ENCODE results near the gene WWP2. TPM values are rescaled to one million over a fixed set of nuclear protein-coding genes. Genes with fewer than 3 reads are reported as not detected.
A peak's percentile ranks its signal among the peaks of the same experiment; 100 is the strongest.

The WWP2 gene
- total RNA-seq, 1 experiment from 2014 or later: 40.2 TPM

DNA sequence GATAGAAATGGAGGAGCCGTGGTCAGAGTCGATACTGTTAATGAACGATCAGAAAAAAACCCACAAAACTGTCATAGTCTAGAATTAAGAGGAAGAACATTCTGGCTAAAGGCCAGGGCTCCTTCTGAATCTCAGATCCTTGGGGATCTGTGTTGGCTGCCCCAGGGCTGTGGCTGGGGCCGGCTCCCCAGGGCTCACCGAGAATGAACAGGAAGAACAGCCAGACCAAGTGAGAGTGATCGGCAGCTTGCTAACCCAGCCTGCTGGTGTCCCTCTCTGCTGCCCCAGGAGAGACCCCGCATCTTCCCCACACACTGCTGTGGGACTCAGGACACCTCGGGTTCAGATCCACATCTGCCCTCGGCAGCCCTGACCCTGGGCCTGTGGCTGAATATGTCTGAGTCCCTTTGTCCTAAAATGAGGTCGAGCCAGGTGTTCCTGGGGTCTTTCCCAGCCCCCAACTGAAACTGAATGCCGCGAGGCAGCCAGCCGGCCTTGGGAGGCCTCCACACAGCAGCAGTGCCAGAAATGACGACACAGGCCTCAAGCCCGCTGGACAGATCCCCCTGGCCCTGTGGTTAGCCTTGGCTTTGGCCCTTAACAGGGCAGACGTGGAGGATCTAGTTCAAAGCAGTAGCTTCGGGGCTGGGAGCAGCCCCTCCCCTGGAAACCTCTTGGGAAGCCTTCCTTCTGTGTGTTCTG lies 165.1 kb downstream of the WWP2 start:
- no peaks in the 10 kb centered on the region for H3K27me3 ChIP-seq (ENCODE audit: insufficient read depth, low read length)
- Mint-ChIP-seq H3K36me3 (ENCODE audit: insufficient read depth in 1 of 3, low read depth in 3 of 3) (peaks cover 2 to 21% (median 12%) of the 10 kb centered on the region in 3 experiments; a peak in 6 of 7 replicates), H3K9me3 (no peaks in the 10 kb centered on the region), H3K4me1 (peaks cover 22 to 40% of the 10 kb centered on the region in 2 experiments), H3K27me3 (ENCODE audit: low read depth) (no peaks in the 10 kb centered on the region; the same call in 1 of the 2 replicates), H3K27ac (peak overlapping the region; percentile 79 to 95 (median 87)), H3K4me3 (no peak overlapping the region)
- no peak overlapping the region for H3K27ac ChIP-seq (ENCODE audit: insufficient read length, low read depth, low read length)
- H4K91ac ChIP-seq (ENCODE audit: insufficient read length, low read depth, low read length): no peak overlapping the region
- H4K8ac ChIP-seq (replicated peaks; ENCODE audit: insufficient read length, low read depth, low read length): no peak overlapping the region
- H3K4me1 ChIP-seq (ENCODE audit: insufficient read depth, low read length): peaks cover 6% of the 10 kb centered on the region; the same call in 1 of the 2 replicates
- no peak overlapping the region for H3K14ac ChIP-seq (ENCODE audit: insufficient read depth, low read length)
- H2BK5ac ChIP-seq (ENCODE audit: insufficient read length, low read length): peak overlapping the region; percentile 66
- H3K79me2 ChIP-seq (ENCODE audit: insufficient read depth, low read length): no peaks in the 10 kb centered on the region
- no peak overlapping the region for H3K23ac ChIP-seq (ENCODE audit: insufficient read length, low read depth, low read length)
- H3T11ph ChIP-seq (ENCODE audit: low read length): no peak overlapping the region
- no peaks in the 10 kb centered on the region for H3K9me3 ChIP-seq (ENCODE audit: control insufficient read depth, low read depth, low read length)
- no peak overlapping the region for H3K4me2 ChIP-seq (ENCODE audit: insufficient read depth, insufficient read length, low read length)
- no peak for DNase-seq
- H2BK15ac ChIP-seq (ENCODE audit: low read depth, low read length): no peak overlapping the region
- H2AFZ ChIP-seq (ENCODE audit: low read length): no peak overlapping the region
- H3K4ac ChIP-seq (ENCODE audit: low read depth, low read length): no peak overlapping the region
- H4K5ac ChIP-seq (ENCODE audit: insufficient read length, low read depth, low read length): no peak overlapping the region
- H2BK12ac ChIP-seq (ENCODE audit: insufficient read length, low read depth, low read length): no peak overlapping the region
- no peaks in the 10 kb centered on the region for H4K20me1 ChIP-seq (ENCODE audit: control insufficient read depth, insufficient read depth, insufficient read length)
- H2BK120ac ChIP-seq (ENCODE audit: low read depth, low read length, poor library complexity, severe bottlenecking): no peak overlapping the region
- H2AK5ac ChIP-seq (ENCODE audit: insufficient read length, low read length): no peak overlapping the region
- TF ChIP-seq, protein P1, sequence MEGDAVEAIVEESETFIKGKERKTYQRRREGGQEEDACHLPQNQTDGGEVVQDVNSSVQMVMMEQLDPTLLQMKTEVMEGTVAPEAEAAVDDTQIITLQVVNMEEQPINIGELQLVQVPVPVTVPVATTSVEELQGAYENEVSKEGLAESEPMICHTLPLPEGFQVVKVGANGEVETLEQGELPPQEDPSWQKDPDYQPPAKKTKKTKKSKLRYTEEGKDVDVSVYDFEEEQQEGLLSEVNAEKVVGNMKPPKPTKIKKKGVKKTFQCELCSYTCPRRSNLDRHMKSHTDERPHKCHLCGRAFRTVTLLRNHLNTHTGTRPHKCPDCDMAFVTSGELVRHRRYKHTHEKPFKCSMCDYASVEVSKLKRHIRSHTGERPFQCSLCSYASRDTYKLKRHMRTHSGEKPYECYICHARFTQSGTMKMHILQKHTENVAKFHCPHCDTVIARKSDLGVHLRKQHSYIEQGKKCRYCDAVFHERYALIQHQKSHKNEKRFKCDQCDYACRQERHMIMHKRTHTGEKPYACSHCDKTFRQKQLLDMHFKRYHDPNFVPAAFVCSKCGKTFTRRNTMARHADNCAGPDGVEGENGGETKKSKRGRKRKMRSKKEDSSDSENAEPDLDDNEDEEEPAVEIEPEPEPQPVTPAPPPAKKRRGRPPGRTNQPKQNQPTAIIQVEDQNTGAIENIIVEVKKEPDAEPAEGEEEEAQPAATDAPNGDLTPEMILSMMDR (conservative IDR thresholded peaks at IDR 0.05): no peak
- H3K18ac ChIP-seq (ENCODE audit: insufficient read length, low read depth, low read length): no peak overlapping the region
- no peak overlapping the region for H3K56ac ChIP-seq (ENCODE audit: insufficient read length, low read depth, low read length)
- WGBS (ENCODE audit: extremely low coverage, insufficient read length, low lambda C conversion rate): no CpG with 5 or more reads among the region's 17 CpGs
- H3K79me1 ChIP-seq (ENCODE audit: insufficient read depth, low read depth, low read length, poor library complexity, severe bottlenecking): no peaks in the 10 kb centered on the region
- no peak overlapping the region for H2BK20ac ChIP-seq (ENCODE audit: low read depth, low read length, poor library complexity, severe bottlenecking)
- no peak overlapping the region for H3K9ac ChIP-seq (ENCODE audit: extremely low read depth, insufficient read length, low read length)
- H3K23me2 ChIP-seq (ENCODE audit: insufficient read length, low read depth, low read length, poor library complexity, severe bottlenecking): no peaks in the 10 kb centered on the region

All from H9 (cell line).